ENCODE results near the gene MED26. TPM values are rescaled to one million over a fixed set of nuclear protein-coding genes. Genes with fewer than 3 reads are reported as not detected.

MED26 gene
- total RNA-seq, 1 donor = 9.2 TPM

DNA sequence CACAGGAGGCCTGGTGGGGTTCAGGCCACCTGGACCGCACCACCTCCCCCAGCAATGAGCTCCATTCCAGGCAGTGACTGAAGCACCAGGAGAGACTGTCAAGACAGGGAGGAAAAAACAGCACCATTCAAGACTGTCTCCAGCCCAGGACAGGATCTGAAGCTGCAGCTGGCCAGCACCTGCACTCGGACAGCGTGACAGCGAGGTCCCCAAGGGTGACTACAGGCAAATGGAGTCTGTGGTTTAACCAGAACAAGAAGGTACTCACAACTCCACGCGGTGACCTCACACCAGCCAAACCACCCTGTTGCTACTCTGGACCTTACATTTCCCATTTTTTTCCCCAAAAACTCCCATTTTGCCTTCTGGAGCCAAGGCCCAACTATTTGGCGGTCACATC lies 9.8 kb downstream of the MED26 start:
- DNase-seq (ENCODE audit: low read depth in 2 of 3, low spot score in 2 of 3) = no peak

- DNase-seq (ENCODE audit: low read depth in 2 of 3, low spot score in 2 of 3) = no peak
These were observed 12.2 kb downstream of the MED26 start for GRCh38 chr19:16615808-16616207.

GRCh38 chr19:16614941-16615340 lies 13.1 kb downstream of the MED26 start:
- DNase-seq (ENCODE audit: low read depth in 2 of 3, low spot score in 2 of 3) = no peak

DNA sequence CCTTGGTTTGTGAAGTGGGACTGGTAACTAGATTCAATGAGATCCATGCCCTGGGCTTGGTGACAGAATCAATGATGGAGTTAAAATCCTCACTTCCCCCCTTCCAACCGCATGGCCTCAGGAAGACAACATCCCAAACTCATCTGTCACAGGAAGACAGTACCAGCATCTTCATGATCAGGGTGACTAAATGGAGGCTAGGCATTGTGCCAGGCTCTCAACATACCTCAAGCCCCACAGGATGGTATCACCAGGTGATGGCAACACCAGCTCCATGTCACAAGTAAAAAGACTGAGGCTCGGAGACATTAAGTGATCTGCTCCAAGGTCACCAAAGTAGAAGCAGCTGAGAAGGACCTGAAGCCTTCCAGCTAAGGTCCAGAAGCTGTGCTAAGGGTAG lies 14.2 kb downstream of the MED26 start:
- no peak for DNase-seq (ENCODE audit: low read depth in 2 of 3, low spot score in 2 of 3)

DNA sequence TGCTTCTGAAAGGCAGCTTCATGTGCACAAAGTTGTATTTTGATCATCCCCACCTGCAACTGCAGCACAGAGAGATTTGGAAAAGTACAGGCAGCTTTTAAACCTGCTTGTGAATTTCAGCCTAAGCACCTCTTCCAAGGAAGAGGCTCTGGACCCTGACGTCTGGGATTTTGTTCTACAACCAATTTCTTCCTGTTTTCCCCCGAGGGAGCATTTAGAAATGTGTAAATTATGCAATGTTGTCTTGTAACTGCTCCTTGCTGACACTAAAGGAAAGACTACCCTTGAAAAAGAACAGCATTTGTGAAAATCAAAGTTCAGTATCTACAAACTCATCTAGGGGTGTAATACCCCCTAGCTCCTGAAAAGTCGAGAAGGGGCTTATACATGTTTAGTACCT lies 15.4 kb downstream of the MED26 start:
- DNase-seq (ENCODE audit: low read depth in 2 of 3, low spot score in 2 of 3) = no peak

- no peak for DNase-seq (ENCODE audit: low read depth in 2 of 3, low spot score in 2 of 3)
These were observed 16.9 kb downstream of the MED26 start for GRCh38 chr19:16611121-16611520.

- DNase-seq (ENCODE audit: low read depth in 2 of 3, low spot score in 2 of 3) = no peak
These were observed 18.3 kb downstream of the MED26 start for GRCh38 chr19:16609511-16610200.

GRCh38 chr19:16608290-16608739 lies 19.7 kb downstream of the MED26 start:
- peak in 1 of 3 donors; percentile 26 for DNase-seq (ENCODE audit: low read depth in 2 of 3, low spot score in 2 of 3)

DNA sequence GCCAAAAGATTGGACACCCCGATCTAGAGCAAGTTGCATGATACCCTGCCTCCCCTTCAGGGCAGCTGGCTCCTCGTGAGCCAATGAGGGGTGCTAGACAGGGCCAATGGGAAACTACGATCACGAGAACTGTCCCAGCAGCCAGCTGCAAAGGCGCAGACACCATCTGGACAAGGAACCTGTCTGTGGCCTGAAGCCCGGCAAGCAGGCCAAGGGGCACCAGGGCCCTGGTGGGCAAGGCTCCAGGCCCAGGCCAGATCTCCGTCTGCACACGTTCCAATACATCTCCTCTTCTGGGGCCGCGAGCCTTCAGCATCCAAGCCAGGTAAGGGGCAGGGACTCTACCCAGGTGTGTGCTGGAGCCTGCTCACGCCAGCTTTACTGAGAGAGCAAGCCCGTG lies 20.2 kb downstream of the MED26 start:
- DNase-seq (ENCODE audit: low read depth in 2 of 3, low spot score in 2 of 3) = no peak

DNA sequence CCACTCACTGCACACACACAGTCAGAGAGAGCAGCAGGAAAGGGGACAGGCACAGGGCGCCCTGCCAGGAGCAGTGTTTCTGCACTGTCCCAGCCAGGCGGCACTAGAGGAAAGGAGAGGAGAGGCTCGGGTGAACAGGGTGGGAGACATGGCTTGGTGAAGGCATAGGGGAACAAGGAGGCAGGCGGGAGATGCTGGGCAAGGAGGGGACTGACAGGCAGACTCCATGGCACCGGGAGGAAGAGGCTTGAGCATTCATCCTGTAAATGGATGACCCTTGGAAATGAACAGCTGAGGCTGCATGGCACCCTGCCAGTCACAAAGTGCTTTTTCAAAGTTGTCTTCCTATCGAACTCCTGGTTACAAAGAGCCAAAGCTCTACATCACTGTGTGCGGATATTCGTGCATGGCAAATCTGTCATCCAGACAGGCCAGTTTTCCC lies 22.4 kb downstream of the MED26 start:
- DNase-seq (ENCODE audit: low read depth in 2 of 3, low spot score in 2 of 3) = no peak

DNA sequence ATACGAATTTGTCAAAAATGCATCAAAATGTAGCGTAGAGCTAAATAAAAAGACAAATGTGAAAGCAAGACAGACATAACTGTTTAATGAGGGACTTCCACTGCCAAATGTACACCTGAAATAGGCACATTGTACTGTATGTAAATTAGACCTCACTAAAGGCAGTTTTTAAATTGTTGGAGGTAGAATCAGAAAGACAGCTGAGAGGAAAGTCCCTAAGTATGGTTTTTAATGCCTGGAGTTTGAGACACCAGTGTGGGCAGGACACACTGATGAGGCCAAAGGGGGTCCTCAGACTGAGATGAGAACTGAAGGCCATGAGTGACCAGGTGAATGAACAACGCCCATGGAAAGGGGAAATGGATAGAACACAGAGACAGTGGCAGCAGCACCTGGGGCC lies 22.9 kb downstream of the MED26 start:
- DNase-seq (ENCODE audit: low read depth in 2 of 3, low spot score in 2 of 3) = no peak

GRCh38 chr19:16604615-16605014 lies 23.4 kb downstream of the MED26 start:
- no peak for DNase-seq (ENCODE audit: low read depth in 2 of 3, low spot score in 2 of 3)

GRCh38 chr19:16603090-16603489 lies 24.9 kb downstream of the MED26 start:
- no peak for DNase-seq (ENCODE audit: low read depth in 2 of 3, low spot score in 2 of 3)

GRCh38 chr19:16601378-16602052 lies 26.5 kb downstream of the MED26 start:
- DNase-seq (ENCODE audit: low read depth in 2 of 3, low spot score in 2 of 3) = no peak

DNA sequence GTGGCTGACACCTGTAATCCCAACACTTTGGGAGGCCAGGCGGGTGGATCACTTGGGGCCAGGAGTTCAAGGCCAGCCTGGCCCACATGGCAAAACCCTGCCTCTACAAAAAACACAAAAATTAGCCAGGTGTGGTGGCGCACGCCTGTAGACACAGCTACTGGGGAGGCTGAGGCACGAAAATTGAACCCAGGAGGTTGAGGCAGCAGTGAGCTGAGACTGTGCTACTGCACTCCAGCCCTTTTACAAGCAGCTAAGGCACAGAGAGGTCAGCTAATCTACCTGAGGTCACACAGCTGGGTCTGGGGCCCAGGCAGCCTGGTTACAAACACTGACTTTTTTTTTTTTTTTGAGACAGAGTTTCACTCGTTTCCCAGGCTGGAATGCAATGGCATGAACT lies 27.2 kb downstream of the MED26 start:
- no peak for DNase-seq (ENCODE audit: low read depth in 2 of 3, low spot score in 2 of 3)

DNA sequence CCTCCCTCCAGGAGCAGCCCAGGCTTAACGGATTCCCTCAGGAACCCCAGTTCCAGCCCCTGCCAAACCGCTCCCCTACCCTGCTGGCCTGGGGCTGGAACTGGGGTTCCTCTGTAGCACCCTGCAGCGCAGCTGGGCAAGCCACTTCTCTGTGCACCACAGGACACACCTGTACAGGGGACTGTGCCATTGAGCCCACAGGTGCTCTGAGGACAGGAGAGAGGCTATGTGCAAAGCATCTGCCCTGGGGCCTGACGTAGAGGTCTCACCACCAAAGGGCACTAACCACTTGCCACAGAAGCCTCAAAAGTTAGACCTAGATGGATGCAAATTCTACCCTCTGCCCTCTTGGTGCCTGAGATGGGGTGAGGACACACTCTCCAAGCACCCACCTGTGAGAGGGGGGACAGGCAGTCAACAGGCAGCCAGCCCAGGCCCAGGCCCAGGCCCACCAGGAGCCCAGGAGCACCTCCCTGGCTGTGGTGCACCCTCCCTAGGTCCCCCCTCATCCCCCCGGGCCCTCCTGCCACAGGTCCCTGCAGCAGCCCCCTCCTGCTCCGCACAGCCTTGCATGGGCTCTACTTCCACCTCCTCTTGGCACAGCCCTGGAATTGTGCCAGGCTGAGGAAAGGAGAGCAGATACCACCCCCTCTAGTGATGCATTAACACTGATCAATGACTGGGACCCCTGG lies 28.2 kb downstream of the MED26 start:
- no peak for DNase-seq (ENCODE audit: low read depth in 2 of 3, low spot score in 2 of 3)

GRCh38 chr19:16598848-16599247 lies 29.2 kb downstream of the MED26 start:
- no peak for DNase-seq (ENCODE audit: low read depth in 2 of 3, low spot score in 2 of 3)

- no peak for DNase-seq (ENCODE audit: low read depth in 2 of 3, low spot score in 2 of 3)
These were observed 31.6 kb downstream of the MED26 start for GRCh38 chr19:16596399-16596798.

DNA sequence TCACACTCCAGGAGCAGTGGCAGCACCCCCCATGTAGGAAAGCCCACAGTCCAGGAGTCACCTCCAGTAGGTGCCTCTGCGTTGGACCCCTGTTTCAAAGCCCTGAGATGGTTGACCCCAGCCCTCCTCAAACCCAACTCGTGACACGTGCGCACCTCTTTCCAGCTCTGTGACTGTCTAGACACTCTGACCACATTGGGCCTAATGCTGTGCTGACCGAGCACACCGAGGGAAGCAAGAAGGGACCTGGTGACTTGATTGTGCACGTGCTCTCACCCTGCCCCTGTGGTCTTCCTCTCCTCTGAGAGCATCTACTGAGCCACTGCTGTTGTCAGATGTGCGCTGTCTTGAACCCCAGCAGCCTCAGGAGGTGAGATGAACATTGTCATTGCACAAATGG lies 32.9 kb downstream of the MED26 start:
- no peak for DNase-seq (ENCODE audit: low read depth in 2 of 3, low spot score in 2 of 3)

DNA sequence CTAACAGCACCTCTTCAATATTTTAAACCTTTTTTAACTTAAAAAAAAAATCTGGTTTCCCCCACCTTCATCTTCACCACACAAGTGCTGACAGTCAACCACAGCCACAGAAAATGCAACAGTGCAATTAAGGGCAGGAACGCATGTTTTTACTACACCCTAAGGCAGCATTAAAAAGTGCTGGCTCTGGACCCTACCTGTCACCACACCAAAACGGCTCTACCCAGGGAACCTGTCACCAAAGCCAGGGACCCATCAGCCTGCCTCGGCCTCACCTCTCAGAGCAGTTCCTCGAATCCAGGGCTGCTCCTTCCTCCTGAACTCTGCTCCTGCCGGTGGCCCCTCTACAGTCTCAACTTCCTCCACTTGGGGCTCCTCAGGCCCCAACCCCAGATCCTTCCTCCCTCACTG lies 33.3 kb downstream of the MED26 start:
- peak in 1 of 3 donors; percentile 30 for DNase-seq (ENCODE audit: low read depth in 2 of 3, low spot score in 2 of 3)

GRCh38 chr19:16594131-16594586 lies 33.8 kb downstream of the MED26 start:
- peak in 2 of 3 donors; percentile 73 to 82 for DNase-seq (ENCODE audit: low read depth in 2 of 3, low spot score in 2 of 3)

- no peak for DNase-seq (ENCODE audit: low read depth in 2 of 3, low spot score in 2 of 3)
These were observed 34.8 kb downstream of the MED26 start for GRCh38 chr19:16593181-16593580.

All from hematopoietic multipotent progenitor cell (in vitro differentiated cells).